A549 (cell line): ENCODE results near the gene AUTS2.

Experiments
- CBX8 ChIP-seq: fragments of 200-600 bp; sonication (generic); IDR thresholded peaks from 2 replicates; pipeline ENCODE4 v1.6.1; 2016
- JUN ChIP-seq, 2 experiments: fragments of >200 bp; sonication (Bioruptor Twin); formaldehyde crosslinking; IDR thresholded peaks; 2 replicates in 1 of 2; 3 replicates in 1 of 2; pipeline ENCODE4 v1.6.1; 2016 to 2017
- KDM5A ChIP-seq: fragments of 200-600 bp; sonication (generic); IDR thresholded peaks from 2 replicates; pipeline ENCODE4 v1.6.1; 2016; ENCODE audit warnings: antibody characterized with exemption, mild to moderate bottlenecking
- MAX ChIP-seq: IDR thresholded peaks from 2 replicates; pipeline ENCODE4 v1.6.1; 2012
- MYC ChIP-seq: IDR thresholded peaks from 2 replicates; pipeline ENCODE4 v1.6.1; 2012; ENCODE audit warnings: mild to moderate bottlenecking, inconsistent platforms, low read length, improper control_type of control experiment, borderline replicate concordance
- POLR2A ChIP-seq: IDR thresholded peaks from 2 replicates; pipeline ENCODE4 v1.6.1; 2012; ENCODE audit warnings: mild to moderate bottlenecking, low read length
- RAD21 ChIP-seq, 2 experiments: fragments of >200 bp in 1 of 2; sonication (Bioruptor Twin) in 1 of 2; formaldehyde crosslinking in 1 of 2; IDR thresholded peaks in 1 of 2; conservative IDR thresholded peaks in 1 of 2; 2 replicates in 1 of 2; 3 replicates in 1 of 2; pipeline ENCODE4 v1.6.1; 2012 to 2018; ENCODE audit warnings: inconsistent platforms in 1 of 2
- SMC3 ChIP-seq: fragments of >200 bp; sonication (Bioruptor Twin); formaldehyde crosslinking; IDR thresholded peaks from 3 replicates; pipeline ENCODE4 v1.6.1; 2018; ENCODE audit warnings: inconsistent platforms

- TF ChIP-seq MYC, result no peak
- no peak for TF ChIP-seq KDM5A
- TF ChIP-seq CBX8, result no peak
- no peak for TF ChIP-seq RAD21 (conservative IDR thresholded peaks at IDR 0.05 in 1 of 2, IDR thresholded peaks at IDR 0.05 in 1 of 2)
- TF ChIP-seq JUN (IDR thresholded peaks at IDR 0.05), result no peak
- no peak for TF ChIP-seq MAX
- no peak for TF ChIP-seq SMC3
- no peak for TF ChIP-seq POLR2A
These were observed 496.6 kb downstream of the AUTS2 start for GRCh38 chr7:70094831-70095230.
